CD1c-positive myeloid dendritic cell (primary cell): ENCODE measurements around the gene PIGU.

ENCODE experiments used
- DNase-seq: peaks from one replicate; pipeline ENCODE4 v3.0.0-alpha.2; 2016; ENCODE audit errors: extremely low spot score

Gene PIGU

DNA sequence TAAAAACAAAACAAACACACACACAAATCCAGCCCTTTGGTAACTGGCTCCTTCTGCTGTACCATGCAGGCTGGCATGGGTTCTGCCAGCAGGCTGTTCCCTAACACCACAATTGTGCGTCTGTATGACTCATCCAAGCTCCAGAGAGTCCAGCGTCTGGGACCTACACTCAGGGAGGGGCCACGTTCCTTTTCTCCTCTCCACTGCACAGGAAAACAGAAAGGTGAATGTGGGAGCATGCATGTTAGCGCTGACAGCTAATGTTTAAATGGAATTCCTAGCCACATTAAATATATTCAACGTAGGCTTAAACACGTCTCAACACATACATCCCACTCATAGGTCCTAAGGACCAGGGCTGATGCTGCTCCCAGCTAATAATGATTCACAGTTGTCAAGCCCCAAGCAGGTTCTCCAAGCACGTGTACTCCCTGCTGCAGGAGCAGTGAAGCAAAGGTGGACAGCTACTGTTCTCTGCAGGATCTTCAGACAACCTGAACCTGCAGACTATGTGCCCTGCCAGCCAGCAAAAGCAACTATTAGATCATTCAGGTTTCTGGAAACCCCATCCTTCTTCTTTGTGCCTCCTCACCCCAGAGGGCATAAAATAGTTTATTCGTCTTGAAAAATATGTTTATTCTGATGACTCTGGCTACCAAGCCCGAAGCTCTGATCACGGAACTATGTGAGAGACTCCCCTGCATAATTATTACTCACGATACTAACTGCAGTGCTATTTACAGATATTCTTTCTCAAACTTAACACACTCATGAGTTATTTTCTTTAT lies 97.5 kb downstream of the PIGU start:
- no peak for DNase-seq

DNA sequence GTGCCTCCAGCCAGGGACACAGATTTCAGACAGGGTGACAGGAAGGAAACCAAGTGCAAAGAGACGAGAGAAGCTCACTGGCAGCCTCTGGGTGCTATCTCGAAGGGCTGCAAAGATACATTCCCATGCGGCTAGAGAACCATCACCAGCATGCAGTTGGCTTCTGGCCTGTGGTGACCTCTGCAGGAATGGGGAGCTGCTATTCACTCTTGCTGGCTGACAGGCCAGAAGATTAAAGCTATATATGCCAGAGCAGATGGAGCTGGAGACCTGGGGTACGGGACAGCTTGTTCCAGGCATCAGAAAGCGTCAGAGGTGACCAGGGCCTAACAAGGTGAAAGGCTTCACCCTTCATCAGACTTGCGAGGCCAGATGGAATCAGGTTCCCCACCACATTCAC lies 98.4 kb downstream of the PIGU start:
- no peak for DNase-seq

DNA sequence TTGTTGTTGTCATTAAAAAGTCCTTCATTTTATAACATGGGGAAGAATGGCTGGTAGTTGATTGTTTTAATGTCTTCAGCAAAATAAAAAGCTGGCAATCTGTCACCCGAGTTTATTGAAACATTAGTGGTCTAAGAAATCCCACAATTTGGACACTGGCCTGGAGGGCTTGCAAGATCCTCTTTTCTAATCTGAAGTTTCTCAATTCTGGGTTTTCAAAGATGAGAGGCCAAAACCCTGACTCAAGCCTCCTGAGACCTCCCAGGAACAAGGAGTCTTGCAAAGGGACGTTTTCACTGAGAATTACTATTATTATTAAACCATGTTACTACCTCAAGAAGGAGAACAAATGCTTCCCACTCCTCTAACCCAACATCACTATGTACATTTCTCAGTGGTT lies 98.9 kb downstream of the PIGU start:
- peak; percentile 6 for DNase-seq

- DNase-seq, result no peak
Observed at GRCh38 chr20:34577061-34577460, 99.8 kb downstream of the PIGU start.

DNA sequence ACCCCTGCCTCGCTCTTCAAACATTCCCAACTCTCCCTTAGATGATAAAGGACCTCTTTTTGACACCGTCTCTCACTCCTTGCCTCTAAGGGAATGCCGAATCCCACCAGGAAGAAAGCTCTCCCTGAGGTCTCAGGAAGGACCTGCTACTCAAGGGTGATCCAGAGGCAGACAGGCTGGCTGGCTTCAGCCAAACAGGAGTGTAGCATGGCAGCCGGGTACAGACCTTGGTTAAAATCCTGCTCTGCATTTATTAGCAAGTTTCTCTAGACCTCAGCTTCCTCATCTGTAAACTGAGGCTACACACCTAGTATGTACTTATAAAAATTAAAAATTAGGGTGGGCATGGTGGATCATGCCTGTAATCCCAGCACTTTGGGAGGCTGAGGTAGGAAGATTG lies 101.1 kb downstream of the PIGU start:
- no peak for DNase-seq

DNA sequence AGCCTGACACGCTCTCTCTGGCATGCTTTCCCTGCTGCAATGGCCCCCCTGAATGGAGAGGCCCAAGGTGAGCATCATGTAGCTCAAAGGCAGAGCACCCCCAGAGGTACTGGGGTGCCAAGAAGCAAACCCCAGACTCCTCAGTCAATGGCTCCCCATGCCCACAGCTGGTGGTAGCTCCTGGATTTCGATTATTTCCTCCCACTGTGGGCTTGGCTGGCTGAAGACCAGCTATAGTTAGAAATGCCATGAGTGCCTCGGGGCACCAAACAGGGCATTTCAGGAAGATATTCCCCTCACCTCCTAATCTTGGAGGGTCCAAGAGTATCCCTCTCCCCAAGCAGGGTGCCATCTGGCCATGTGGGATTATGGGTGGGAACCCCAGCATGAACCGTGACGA lies 101.6 kb downstream of the PIGU start:
- no peak for DNase-seq

DNA sequence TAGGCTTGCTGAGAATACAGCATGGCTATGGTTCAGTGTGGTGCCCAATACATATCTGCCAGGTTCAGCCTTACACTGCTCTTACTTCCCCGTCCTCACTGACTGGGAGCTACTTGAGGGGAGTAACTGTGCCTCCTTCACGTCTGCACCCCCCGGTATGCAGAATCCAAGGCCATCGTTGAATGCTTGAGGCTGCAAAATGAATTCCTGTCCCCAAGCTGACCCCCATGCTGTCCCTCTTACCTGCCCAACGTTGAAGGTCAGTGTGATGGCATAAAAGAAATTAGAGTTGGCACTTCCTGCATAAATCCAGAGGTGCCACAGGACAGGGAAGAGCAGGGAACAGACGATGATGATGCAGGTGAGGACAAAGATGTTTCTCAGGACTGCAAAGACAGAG lies 102.0 kb downstream of the PIGU start:
- DNase-seq, result no peak

- no peak for DNase-seq
Observed at GRCh38 chr20:34574426-34574825, 102.5 kb downstream of the PIGU start.

GRCh38 chr20:34573541-34574300 lies 103.2 kb downstream of the PIGU start:
- DNase-seq, result no peak

DNA sequence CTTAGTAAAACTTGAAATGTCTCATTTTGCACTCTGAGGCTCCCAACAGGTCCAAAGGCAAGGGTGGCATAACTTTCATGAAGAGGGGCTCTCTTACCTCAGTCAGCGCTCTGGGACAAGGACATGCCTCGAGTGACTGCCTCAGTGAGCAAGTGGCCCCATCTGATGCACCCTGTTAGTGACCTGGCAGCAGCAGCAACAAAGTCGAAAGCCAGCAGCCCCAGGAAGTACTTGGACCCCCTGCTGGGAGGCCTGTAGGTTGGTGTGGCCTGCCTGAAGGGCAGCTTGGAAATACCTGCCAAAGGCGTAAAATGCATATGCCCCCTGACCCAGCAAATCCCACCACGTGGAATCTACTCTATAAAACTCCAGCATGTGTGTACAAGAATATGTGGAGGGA lies 105.1 kb downstream of the PIGU start:
- no peak for DNase-seq

DNA sequence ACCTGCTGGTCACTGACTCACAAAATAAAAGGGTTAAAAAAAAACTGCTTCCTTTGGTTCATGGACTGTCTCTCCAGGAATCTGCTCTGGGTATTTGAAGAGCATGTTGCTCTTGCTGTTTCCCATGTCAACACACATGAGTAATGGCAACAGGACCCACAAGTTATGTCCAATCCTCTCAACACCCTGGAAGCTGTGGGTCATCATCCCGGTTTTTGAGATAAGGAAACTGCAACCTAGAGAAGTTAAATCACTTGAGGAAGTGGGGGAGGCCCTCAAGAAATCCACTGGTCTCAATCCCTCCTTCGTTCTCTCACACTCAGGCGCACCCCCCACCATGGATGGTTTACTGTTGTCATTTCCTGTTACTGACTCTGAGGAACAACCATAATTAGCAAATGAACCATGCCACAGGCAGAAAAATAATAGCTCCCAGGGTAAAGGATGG lies 106.0 kb downstream of the PIGU start:
- DNase-seq, result peak; percentile 9

GRCh38 chr20:34569598-34569997 lies 107.3 kb downstream of the PIGU start:
- no peak for DNase-seq

- DNase-seq, result no peak
Observed at GRCh38 chr20:34567892-34568865, 108.7 kb downstream of the PIGU start.

DNA sequence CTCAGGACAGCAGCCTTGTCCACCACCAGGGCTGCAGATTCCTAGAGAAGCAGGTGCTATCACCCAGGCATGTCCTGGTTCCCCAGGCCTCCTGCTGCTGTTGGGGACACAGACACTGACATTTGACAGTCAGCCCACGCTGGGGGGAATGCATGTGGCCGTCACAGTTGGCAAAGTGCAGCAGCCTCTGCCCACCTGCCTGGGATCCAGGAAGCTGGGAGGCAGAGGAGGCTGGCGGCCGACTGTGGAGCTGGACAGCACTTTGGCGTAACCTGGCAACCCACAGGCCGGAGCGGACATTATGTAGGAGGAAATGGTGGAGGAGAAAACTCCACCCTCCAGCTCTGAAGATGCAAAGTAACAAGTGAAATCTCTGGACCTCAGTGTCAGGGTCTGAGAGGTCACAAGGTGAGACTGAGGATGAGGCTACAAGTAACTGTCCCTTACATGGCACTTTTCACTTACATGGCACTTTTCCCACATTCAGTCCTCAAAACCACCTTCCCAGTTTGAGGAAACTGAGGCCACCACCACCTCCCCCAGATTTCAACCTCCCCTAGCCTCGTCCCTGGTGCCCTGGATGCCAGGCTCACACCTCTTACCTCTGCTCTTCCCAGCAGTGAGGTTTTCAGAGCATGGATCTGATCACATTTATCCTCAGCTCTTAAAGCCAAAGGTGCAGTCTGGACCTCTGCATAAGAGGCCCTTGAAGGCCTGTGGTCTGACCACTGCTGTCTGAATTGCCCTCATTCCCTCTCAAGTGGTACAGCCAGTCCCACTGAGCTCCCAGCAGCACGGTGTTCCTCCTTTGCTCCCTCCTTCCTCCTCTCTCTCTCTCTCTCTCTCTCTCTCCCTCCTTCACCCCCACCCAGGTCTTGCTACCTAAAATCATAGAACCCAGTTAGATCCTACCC lies 109.7 kb downstream of the PIGU start:
- DNase-seq, result no peak

DNA sequence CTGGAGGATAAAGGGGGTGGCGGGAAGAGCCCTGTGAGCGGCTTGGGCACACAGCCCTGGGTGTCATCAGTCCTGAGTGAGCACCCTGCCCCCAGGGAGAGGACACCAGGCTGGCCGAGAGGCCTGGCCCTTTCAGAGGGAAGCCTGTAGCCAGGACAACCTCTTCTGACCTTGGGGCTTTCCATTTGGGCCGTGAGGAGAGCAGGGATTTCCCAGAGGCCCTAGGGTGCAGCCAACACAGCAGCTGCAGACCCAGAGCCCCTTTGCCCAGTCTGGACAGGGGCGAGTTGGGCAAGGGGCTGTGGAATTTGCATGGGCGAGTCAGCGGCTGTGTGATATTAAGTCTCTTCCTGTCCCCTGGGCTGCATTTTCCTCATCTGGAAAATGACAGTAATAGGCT lies 112.1 kb downstream of the PIGU start:
- DNase-seq, result no peak

DNA sequence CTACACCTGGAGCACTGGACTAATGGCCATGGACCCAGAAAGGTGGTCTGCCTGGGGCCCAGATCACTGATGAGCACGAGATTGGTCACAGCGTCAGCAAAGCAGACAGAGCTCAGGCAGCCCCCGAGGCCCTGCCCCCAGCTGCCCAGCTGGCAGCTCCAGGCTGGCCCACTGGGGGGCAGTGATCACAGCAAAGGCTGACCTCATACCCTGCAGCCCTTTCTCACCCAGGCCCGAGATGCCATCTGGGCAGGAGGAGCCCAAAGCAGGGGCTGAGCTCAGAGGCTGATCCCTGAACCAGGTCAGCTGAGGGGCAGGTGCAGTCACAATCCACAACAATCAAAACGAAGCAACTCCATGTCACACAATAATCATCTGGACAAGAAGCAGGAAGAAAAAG lies 114.3 kb downstream of the PIGU start:
- no peak for DNase-seq

DNA sequence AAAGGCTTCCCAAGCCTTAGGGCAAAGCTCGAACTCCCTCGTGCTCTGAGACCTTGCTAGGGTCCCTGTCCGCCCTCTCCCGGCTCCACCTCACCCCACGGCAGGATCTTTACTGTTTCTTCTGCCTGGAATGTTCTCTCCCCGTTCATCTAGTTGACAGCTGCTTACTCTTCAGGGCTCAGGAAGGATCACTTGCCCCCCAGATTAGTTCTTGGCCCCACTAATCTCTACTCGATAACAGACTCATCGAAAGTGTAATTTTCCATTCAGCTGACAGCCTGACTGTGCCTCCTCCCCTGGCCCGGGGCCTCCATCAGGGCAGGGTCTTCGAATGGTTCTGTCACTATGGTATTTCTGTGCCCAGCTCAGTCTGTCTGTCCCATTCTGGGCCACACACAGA lies 115.2 kb downstream of the PIGU start:
- no peak for DNase-seq

DNA sequence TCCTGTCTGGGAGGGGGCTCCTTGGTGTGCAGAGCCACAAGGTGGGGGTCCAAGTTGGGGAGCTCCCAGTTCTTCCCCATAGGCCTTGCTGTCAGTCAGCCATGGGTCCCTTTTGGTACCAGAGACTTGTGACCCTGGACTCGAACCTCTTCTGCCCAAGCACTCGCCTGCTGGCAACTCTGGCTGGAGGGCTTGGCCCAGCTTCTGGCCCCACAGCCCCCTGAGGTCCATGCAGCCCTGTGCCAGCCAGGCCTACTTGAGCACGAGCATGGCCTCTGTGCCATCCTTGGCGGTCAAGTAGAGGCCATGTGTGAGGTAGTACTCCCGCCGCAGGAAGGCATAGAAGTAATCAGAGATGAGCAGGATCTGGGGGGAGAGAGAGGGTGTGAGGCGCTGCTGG lies 116.3 kb downstream of the PIGU start:
- DNase-seq, result no peak

- DNase-seq, result no peak
Observed at GRCh38 chr20:34560141-34560523, 116.8 kb downstream of the PIGU start.

GRCh38 chr20:34559311-34560140 lies 117.4 kb downstream of the PIGU start:
- DNase-seq, result no peak
